ENCODE measurements around the gene RTBDN.
A peak's percentile ranks its signal among the peaks of the same experiment; 100 is the strongest.

The RTBDN gene

GRCh38 chr19:12778017-12778904 lies 56.1 kb downstream of the RTBDN start:
- peak; percentile 53 for DNase-seq

- DNase-seq: peak; percentile 76
Measured at GRCh38 chr19:12777217-12778016, 57.0 kb downstream of the RTBDN start.
